Fibroblast of lung (primary cell): ENCODE results near the gene PRR14L. TPM values are rescaled to one million over a fixed set of nuclear protein-coding genes. Genes with fewer than 3 reads are reported as not detected.

Experiments
- DNase-seq, 2 donors: peaks; one replicate each; pipeline versions ENCODE4 v3.0.0 to v3.0.0-alpha.2; 2010; ENCODE audit warnings: low read depth in 2 of 2
- H2AFZ ChIP-seq: 2 replicates; pipeline ENCODE4 v1.5.1; 2012; ENCODE audit warnings: low read length, control low read depth, inconsistent platforms
- H3K27ac ChIP-seq: 2 replicates; pipeline ENCODE4 v1.5.1; 2011; ENCODE audit warnings: low read length, control low read depth; ENCODE audit not compliant: insufficient read depth
- H3K27me3 ChIP-seq: 2 replicates; pipeline ENCODE4 v1.5.1; 2011; ENCODE audit warnings: mild to moderate bottlenecking, low read length; ENCODE audit not compliant: control insufficient read depth, insufficient read depth
- H3K36me3 ChIP-seq: 2 replicates; pipeline ENCODE4 v1.5.1; 2011; ENCODE audit warnings: low read length; ENCODE audit not compliant: control insufficient read depth, insufficient read depth
- H3K4me1 ChIP-seq: 2 replicates; pipeline ENCODE4 v1.5.1; 2011; ENCODE audit warnings: low read length; ENCODE audit not compliant: control insufficient read depth, insufficient read depth; ENCODE audit errors: extremely low read depth
- H3K4me2 ChIP-seq: 2 replicates; pipeline ENCODE4 v1.5.1; 2011; ENCODE audit warnings: low read length, control low read depth; ENCODE audit not compliant: insufficient read depth; ENCODE audit errors: extremely low read depth
- H3K4me3 ChIP-seq, 4 experiments: fragments of 200-600 bp in 1 of 4; sonication (generic) in 1 of 4; replicated peaks in 1 of 4; 2 replicates each; pipeline ENCODE4 v1.5.1; 2011 to 2016; ENCODE audit warnings: low read length in 4 of 4, low read depth in 3 of 4, mild to moderate bottlenecking in 3 of 4, control low read depth in 2 of 4, inconsistent platforms in 1 of 4, mixed read lengths in 1 of 4; ENCODE audit not compliant: insufficient read depth in 1 of 4; ENCODE audit errors: control extremely low read depth in 1 of 4
- H3K79me2 ChIP-seq: 2 replicates; pipeline ENCODE4 v1.5.1; 2012; ENCODE audit warnings: mild to moderate bottlenecking, low read length, inconsistent platforms; ENCODE audit not compliant: control insufficient read depth, insufficient read depth
- H3K9ac ChIP-seq: 2 replicates; pipeline ENCODE4 v1.5.1; 2011; ENCODE audit warnings: mild to moderate bottlenecking, low read length, control low read depth; ENCODE audit not compliant: insufficient read depth
- H3K9me3 ChIP-seq: 2 replicates; pipeline ENCODE4 v1.5.1; 2012; ENCODE audit warnings: low read depth, low read length; ENCODE audit not compliant: control insufficient read depth, insufficient read depth
- H4K20me1 ChIP-seq: 2 replicates; pipeline ENCODE4 v1.5.1; 2011; ENCODE audit warnings: low read length; ENCODE audit not compliant: control insufficient read depth, insufficient read depth; ENCODE audit errors: extremely low read depth
- EZH2 ChIP-seq: IDR thresholded peaks from 2 replicates; pipeline ENCODE4 v1.5.1; 2012; ENCODE audit warnings: low read length, control low read depth, mild to moderate bottlenecking; ENCODE audit errors: missing control alignments
- polyA plus RNA-seq, 2 donors: library from polyadenylated mRNA; depleted of rRNA in 1 of 2; stranded (reverse) in 1 of 2; unstranded in 1 of 2; fragments of >200 nt; gene quantifications; 2 replicates each; pipeline ENCODE4 v1.2.1, GENCODE V29; 2011 to 2012; ENCODE audit warnings: missing spikeins in 1 of 2
- total RNA-seq: library from RNA; depleted of rRNA; stranded (reverse); fragments of >200 nt; gene quantifications from 2 replicates; pipeline ENCODE4 v1.2.1, GENCODE V29; 2014
- TF ChIP-seq, protein P1 (sequence below), 2 donors: IDR thresholded peaks in 1 of 2; conservative IDR thresholded peaks in 1 of 2; 1 replicate in 1 of 2; 2 replicates in 1 of 2; pipeline ENCODE4 v1.5.1; 2011 to 2012; ENCODE audit warnings: low read length in 2 of 2, control low read depth in 1 of 2, inconsistent platforms in 1 of 2, low read depth in 1 of 2, mild to moderate bottlenecking in 1 of 2

PRR14L gene
- total and polyA plus RNA-seq, 2 donors (not counting 1 experiment from before 2014, with no cell fraction given), result 14.4 to 17.3 TPM

DNA sequence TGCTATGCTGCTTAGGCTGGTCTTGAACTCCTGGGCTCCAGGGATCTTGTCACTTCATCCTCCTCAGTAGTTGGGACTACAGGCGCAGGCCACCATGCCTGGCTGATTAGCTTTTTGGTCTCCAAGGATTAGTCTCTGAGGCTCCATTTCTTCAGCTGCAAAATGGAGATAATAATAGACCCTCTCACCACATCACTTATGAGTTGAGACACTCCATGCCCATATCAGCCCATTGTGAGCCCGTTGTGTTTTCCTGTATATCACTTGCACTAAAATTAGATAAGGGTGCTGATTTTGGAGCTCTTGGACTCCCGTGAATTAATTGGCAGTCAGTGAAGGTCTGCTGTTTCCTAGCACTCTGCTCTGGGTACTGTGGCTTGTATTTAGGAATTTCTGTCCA, 39.9 kb upstream of the PRR14L start:
- no peak overlapping the region for H3K4me2 ChIP-seq
- H3K36me3 ChIP-seq, result no peaks in the 10 kb centered on the region
- no peaks in the 10 kb centered on the region for H3K9me3 ChIP-seq
- H3K4me3 ChIP-seq, result no peak overlapping the region
- H3K9ac ChIP-seq, result no peak overlapping the region
- no peaks in the 10 kb centered on the region for H3K27me3 ChIP-seq
- H4K20me1 ChIP-seq, result no peaks in the 10 kb centered on the region
- TF ChIP-seq, protein P1, sequence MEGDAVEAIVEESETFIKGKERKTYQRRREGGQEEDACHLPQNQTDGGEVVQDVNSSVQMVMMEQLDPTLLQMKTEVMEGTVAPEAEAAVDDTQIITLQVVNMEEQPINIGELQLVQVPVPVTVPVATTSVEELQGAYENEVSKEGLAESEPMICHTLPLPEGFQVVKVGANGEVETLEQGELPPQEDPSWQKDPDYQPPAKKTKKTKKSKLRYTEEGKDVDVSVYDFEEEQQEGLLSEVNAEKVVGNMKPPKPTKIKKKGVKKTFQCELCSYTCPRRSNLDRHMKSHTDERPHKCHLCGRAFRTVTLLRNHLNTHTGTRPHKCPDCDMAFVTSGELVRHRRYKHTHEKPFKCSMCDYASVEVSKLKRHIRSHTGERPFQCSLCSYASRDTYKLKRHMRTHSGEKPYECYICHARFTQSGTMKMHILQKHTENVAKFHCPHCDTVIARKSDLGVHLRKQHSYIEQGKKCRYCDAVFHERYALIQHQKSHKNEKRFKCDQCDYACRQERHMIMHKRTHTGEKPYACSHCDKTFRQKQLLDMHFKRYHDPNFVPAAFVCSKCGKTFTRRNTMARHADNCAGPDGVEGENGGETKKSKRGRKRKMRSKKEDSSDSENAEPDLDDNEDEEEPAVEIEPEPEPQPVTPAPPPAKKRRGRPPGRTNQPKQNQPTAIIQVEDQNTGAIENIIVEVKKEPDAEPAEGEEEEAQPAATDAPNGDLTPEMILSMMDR (conservative IDR thresholded peaks at IDR 0.05 in 1 of 2, IDR thresholded peaks at IDR 0.05 in 1 of 2; ENCODE audit: low read depth in 1 of 2, low read length in 2 of 2), result no peak
- no peak for TF ChIP-seq EZH2
- no peaks in the 10 kb centered on the region for H3K79me2 ChIP-seq
- no peak overlapping the region for H3K27ac ChIP-seq
- no peak overlapping the region for H2AFZ ChIP-seq
- DNase-seq, result no peak
- H3K4me1 ChIP-seq, result no peaks in the 10 kb centered on the region

DNA sequence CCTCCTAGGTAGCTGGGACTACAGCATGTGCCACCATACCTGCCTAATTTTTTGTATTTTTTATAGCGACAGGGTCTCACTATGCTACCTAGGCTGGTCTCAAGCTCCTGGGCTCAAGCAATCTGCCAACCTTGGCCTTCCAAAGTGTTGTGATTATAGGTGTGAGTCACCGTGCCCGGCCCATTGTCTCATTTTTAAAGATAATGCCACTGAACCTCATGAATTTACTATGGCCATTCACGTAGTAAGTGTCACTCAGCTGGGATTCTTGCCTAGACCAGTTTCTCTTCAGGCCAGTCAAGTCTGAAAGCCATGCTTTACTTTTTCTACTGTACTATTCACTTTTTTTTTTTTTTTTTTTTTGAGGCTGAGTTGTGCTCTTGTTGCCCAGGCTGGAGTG, 26.3 kb upstream of the PRR14L start:
- DNase-seq, result no peak
- H4K20me1 ChIP-seq, result no peaks in the 10 kb centered on the region
- H3K27me3 ChIP-seq, result no peaks in the 10 kb centered on the region
- peaks cover 1% of the 10 kb centered on the region for H3K36me3 ChIP-seq
- no peak overlapping the region for H3K9ac ChIP-seq
- no peak overlapping the region for H3K4me3 ChIP-seq
- H3K4me2 ChIP-seq, result no peak overlapping the region
- H3K4me1 ChIP-seq, result no peaks in the 10 kb centered on the region
- TF ChIP-seq, protein P1 (conservative IDR thresholded peaks at IDR 0.05 in 1 of 2, IDR thresholded peaks at IDR 0.05 in 1 of 2; ENCODE audit: low read depth in 1 of 2, low read length in 2 of 2), result no peak
- TF ChIP-seq EZH2, result no peak
- no peak overlapping the region for H2AFZ ChIP-seq
- no peak overlapping the region for H3K27ac ChIP-seq
- no peaks in the 10 kb centered on the region for H3K79me2 ChIP-seq
- H3K9me3 ChIP-seq, result no peaks in the 10 kb centered on the region

DNA sequence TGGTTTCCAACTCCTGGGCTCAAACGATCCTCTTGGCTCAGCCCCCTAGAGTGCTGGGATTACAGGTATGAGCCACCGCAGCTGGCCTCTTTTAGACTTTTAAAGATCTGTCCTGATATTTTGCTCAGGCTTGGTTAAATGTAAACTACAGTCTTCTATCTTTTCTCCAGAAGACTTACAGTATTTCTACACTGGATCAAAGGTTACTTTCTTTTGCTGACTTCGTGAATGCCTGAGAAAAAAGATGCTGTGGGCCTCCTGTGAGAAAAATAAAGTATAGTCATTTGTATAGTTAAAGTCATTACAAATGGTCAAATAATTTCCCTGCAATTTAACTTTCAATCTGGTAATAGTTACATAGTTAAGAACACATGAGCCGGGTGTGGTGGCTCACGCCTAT, 23.5 kb upstream of the PRR14L start:
- peaks cover 1% of the 10 kb centered on the region for H3K36me3 ChIP-seq
- H3K9ac ChIP-seq, result no peak overlapping the region
- no peak for TF ChIP-seq EZH2
- TF ChIP-seq, protein P1 (conservative IDR thresholded peaks at IDR 0.05 in 1 of 2, IDR thresholded peaks at IDR 0.05 in 1 of 2; ENCODE audit: low read depth in 1 of 2, low read length in 2 of 2), result no peak
- no peaks in the 10 kb centered on the region for H3K9me3 ChIP-seq
- H4K20me1 ChIP-seq, result no peaks in the 10 kb centered on the region
- no peak overlapping the region for H3K27ac ChIP-seq
- no peaks in the 10 kb centered on the region for H3K4me1 ChIP-seq
- H3K79me2 ChIP-seq, result no peaks in the 10 kb centered on the region
- H2AFZ ChIP-seq, result no peak overlapping the region
- no peak overlapping the region for H3K4me3 ChIP-seq
- H3K4me2 ChIP-seq, result no peak overlapping the region
- H3K27me3 ChIP-seq, result no peaks in the 10 kb centered on the region
- no peak for DNase-seq
